GM12874 (cell line): Measurements from ENCODE around the gene TCF3.

Experiments
- CTCF ChIP-seq: IDR thresholded peaks from 2 replicates; pipeline ENCODE4 v1.5.1; 2011; ENCODE audit warnings: low read depth, mild to moderate bottlenecking, control low read depth, low read length, moderate library complexity; ENCODE audit not compliant: insufficient read depth

Gene TCF3

GRCh38 chr19:1624458-1624857 lies 28.0 kb downstream of the TCF3 start:
- peak; percentile 93 for TF ChIP-seq CTCF

- no peak for TF ChIP-seq CTCF
These were observed 29.9 kb downstream of the TCF3 start for GRCh38 chr19:1622541-1622940.

- no peak for TF ChIP-seq CTCF
These were observed 30.4 kb downstream of the TCF3 start for GRCh38 chr19:1622007-1622406.

- no peak for TF ChIP-seq CTCF
These were observed 30.8 kb downstream of the TCF3 start for GRCh38 chr19:1621574-1621973.

DNA sequence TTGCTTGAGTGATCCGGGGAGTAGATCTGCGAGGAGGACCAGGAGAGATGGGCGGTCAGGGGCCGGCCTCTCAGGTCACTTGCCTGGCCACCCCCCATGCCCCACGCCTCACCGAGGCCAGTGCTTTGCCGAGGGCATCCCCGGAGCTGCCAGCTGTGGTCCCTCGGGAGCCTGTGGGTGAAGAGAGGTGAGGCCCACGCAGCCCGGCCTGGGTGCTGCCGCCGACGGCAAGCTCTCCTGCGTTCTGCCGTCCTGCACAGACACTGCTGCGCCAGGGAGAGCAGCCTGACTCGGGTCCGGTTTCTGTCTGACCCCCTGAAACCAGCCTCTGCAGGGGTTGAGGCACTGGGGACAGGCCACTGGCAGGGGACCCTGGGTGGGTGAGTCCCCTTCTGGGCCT lies 31.4 kb downstream of the TCF3 start:
- no peak for TF ChIP-seq CTCF

DNA sequence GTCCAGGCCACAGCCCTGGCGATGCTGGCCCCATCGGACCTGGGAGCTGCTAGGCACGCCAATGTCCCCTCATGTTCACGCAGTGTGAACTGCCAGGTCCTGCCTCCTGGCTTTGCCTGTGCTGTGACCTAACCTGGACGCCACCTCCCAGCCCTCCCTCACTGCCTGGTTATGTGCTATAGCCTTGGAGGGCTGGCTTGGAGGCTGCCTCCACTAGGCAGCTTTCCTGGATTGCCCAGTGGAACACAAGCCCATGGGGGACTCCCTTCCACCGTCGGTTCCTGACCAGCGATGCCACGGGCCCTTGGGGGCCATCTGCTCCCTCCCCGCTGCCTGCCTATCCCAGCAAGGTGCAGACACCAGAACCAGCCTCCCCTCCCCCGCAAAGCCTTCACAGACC lies 31.9 kb downstream of the TCF3 start:
- TF ChIP-seq CTCF, result no peak

DNA sequence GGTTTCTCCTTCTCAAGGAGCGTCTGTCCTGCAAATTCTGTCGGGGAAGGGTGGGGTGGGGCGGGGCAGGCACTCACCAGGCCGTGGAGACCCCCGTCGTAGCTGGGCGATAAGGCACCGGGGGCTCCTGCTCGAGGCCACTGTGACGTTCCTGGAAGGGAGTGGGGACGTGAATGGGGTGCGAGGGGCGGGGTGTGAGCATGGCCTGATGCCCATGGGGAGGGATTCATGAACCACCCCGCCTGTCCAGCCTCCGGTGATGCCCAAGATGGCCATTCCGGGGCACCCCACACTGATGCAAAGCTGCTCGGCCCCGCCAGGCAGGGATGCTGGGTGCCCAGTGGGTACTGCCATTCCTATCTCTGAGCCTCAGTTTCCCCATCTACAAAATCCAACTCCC lies 32.7 kb downstream of the TCF3 start:
- TF ChIP-seq CTCF, result no peak

DNA sequence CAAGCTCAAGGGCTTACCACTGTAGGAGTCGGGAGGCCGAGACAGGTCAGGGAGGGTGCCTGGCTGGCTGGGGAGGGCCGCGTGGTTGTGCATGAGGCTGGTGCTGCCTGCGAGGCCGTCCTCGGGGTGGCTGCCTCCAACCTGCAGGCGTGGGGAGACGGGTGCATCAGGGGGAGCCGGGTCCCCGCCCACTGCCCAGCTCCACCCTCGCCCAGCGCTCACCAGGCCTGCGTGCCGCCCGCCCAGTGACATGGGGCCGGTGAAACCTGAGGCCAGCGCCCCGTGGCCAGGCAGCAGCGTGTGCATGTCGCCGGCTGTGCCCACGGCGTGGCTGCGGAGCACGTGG lies 33.3 kb downstream of the TCF3 start:
- TF ChIP-seq CTCF, result no peak
